HEK293 (cell line): Measurements from ENCODE around the gene SCRN3.

ENCODE experiments used
- CTCF ChIA-PET: fragments of 350-600 bp; formaldehyde crosslinking; extraction: SDS; loops from one replicate; lab custom pipeline; 2021; ENCODE audit warnings: antibody characterized with exemption; lab: Yijun Ruan, JAX
- POLR2A ChIA-PET: fragments of 300-600 bp; formaldehyde crosslinking; extraction: SDS; loops from one replicate; lab custom pipeline; 2020; ENCODE audit warnings: antibody characterized with exemption, inconsistent platforms; lab: Yijun Ruan, JAX
- H3K27ac ChIP-seq: fragments of 200-500 bp; sonication (Bioruptor generic); 2 replicates; pipeline ENCODE4 v1.5.1; 2014; ENCODE audit warnings: low read depth, low read length, control low read depth, inconsistent platforms; ENCODE audit errors: extremely low read depth
- H3K36me3 ChIP-seq, 2 experiments: fragments of 200-500 bp in 1 of 2; sonication (Bioruptor generic) in 1 of 2; 1 replicate in 1 of 2; 2 replicates in 1 of 2; pipeline ENCODE4 v1.5.1; 2014 to 2017; ENCODE audit warnings: inconsistent platforms in 2 of 2, low read length in 2 of 2; ENCODE audit not compliant: control insufficient read depth in 2 of 2, insufficient read depth in 1 of 2
- H3K4me1 ChIP-seq: fragments of 200-500 bp; sonication (Bioruptor generic); 2 replicates; pipeline ENCODE4 v1.5.1; 2014; ENCODE audit warnings: mild to moderate bottlenecking, low read length, inconsistent platforms; ENCODE audit not compliant: control insufficient read depth, insufficient read depth
- H3K4me3 ChIP-seq: 2 replicates; pipeline ENCODE4 v1.5.1; 2011; ENCODE audit warnings: low read depth, mild to moderate bottlenecking, control low read depth, low read length, moderate library complexity
- H3K9me3 ChIP-seq: fragments of 200-500 bp; sonication (Bioruptor generic); 2 replicates; pipeline ENCODE4 v1.5.1; 2014; ENCODE audit warnings: low read depth, low read length, inconsistent platforms; ENCODE audit not compliant: control insufficient read depth, insufficient read depth
- BCL11A ChIP-seq: fragments of 450-650 bp; formaldehyde crosslinking; IDR thresholded peaks from 2 replicates; pipeline ENCODE4 v1.5.1; 2016; ENCODE audit warnings: low read depth, missing biosample characterization, missing genetic modification characterization
- EGR2 ChIP-seq: fragments of 450-650 bp; formaldehyde crosslinking; IDR thresholded peaks from 2 replicates; pipeline ENCODE4 v1.5.1; 2016; ENCODE audit warnings: low read depth, missing biosample characterization, missing genetic modification characterization
- KLF16 ChIP-seq: fragments of 450-650 bp; formaldehyde crosslinking; IDR thresholded peaks from 2 replicates; pipeline ENCODE4 v1.5.1; 2017; ENCODE audit warnings: missing biosample characterization, missing genetic modification characterization
- KLF7 ChIP-seq: fragments of 450-650 bp; formaldehyde crosslinking; IDR thresholded peaks from 2 replicates; pipeline ENCODE4 v1.5.1; 2016; ENCODE audit warnings: missing biosample characterization, missing genetic modification characterization, borderline replicate concordance
- OVOL3 ChIP-seq: fragments of 450-650 bp; formaldehyde crosslinking; IDR thresholded peaks from 2 replicates; pipeline ENCODE4 v1.5.1; 2016; ENCODE audit warnings: missing biosample characterization, missing genetic modification characterization
- TSHZ1 ChIP-seq: fragments of 450-650 bp; formaldehyde crosslinking; IDR thresholded peaks from 2 replicates; pipeline ENCODE4 v1.5.1; 2016; ENCODE audit warnings: missing biosample characterization, missing genetic modification characterization, borderline replicate concordance
- ZBTB11 ChIP-seq: fragments of 450-650 bp; formaldehyde crosslinking; conservative IDR thresholded peaks from 2 replicates; pipeline ENCODE4 v1.5.1; 2016; ENCODE audit warnings: low read depth, missing biosample characterization, missing genetic modification characterization
- ZBTB26 ChIP-seq: fragments of 450-650 bp; formaldehyde crosslinking; optimal IDR thresholded peaks from 2 replicates; pipeline ENCODE3; 2016; ENCODE audit warnings: missing biosample characterization, mild to moderate bottlenecking, missing genetic modification characterization
- ZBTB48 ChIP-seq: fragments of 450-650 bp; formaldehyde crosslinking; IDR thresholded peaks from 2 replicates; pipeline ENCODE4 v1.5.1; 2016; ENCODE audit warnings: missing biosample characterization, missing genetic modification characterization
- ZFP3 ChIP-seq: fragments of 450-650 bp; formaldehyde crosslinking; IDR thresholded peaks from 2 replicates; pipeline ENCODE4 v1.5.1; 2016; ENCODE audit warnings: low read depth, missing biosample characterization, missing genetic modification characterization
- ZNF133 ChIP-seq: fragments of 450-650 bp; formaldehyde crosslinking; IDR thresholded peaks from 2 replicates; pipeline ENCODE4 v1.5.1; 2016; ENCODE audit warnings: missing biosample characterization, missing genetic modification characterization
- ZNF140 ChIP-seq: fragments of 450-650 bp; formaldehyde crosslinking; IDR thresholded peaks from 2 replicates; pipeline ENCODE4 v1.5.1; 2016; ENCODE audit warnings: missing biosample characterization, missing genetic modification characterization
- ZNF214 ChIP-seq: fragments of 450-650 bp; formaldehyde crosslinking; IDR thresholded peaks from 2 replicates; pipeline ENCODE4 v1.5.1; 2017; ENCODE audit warnings: missing biosample characterization, mild to moderate bottlenecking, missing genetic modification characterization, borderline replicate concordance
- ZNF302 ChIP-seq: fragments of 450-650 bp; formaldehyde crosslinking; IDR thresholded peaks from 2 replicates; pipeline ENCODE4 v1.5.1; 2016; ENCODE audit warnings: missing biosample characterization, missing genetic modification characterization, low read depth
- ZNF37A ChIP-seq: fragments of 450-650 bp; IDR thresholded peaks from 2 replicates; pipeline ENCODE4 v1.5.1; 2018; ENCODE audit warnings: missing biosample characterization, missing genetic modification characterization
- ZNF391 ChIP-seq: fragments of 450-650 bp; formaldehyde crosslinking; IDR thresholded peaks from 2 replicates; pipeline ENCODE4 v1.5.1; 2016; ENCODE audit warnings: low read depth, missing biosample characterization, missing genetic modification characterization, borderline replicate concordance
- ZNF501 ChIP-seq: fragments of 450-650 bp; formaldehyde crosslinking; IDR thresholded peaks from 2 replicates; pipeline ENCODE4 v1.5.1; 2016; ENCODE audit warnings: missing biosample characterization, missing genetic modification characterization
- ZNF518A ChIP-seq: fragments of 450-650 bp; formaldehyde crosslinking; conservative IDR thresholded peaks from 2 replicates; pipeline ENCODE4 v1.5.1; 2016; ENCODE audit warnings: low read depth, missing biosample characterization, missing genetic modification characterization
- ZNF555 ChIP-seq: fragments of 450-650 bp; formaldehyde crosslinking; conservative IDR thresholded peaks from 2 replicates; pipeline ENCODE4 v1.5.1; 2017; ENCODE audit warnings: missing biosample characterization, mild to moderate bottlenecking, missing genetic modification characterization, inconsistent platforms
- ZNF561 ChIP-seq: fragments of 450-650 bp; IDR thresholded peaks from 2 replicates; pipeline ENCODE4 v1.5.1; 2018; ENCODE audit warnings: missing biosample characterization, missing genetic modification characterization, borderline replicate concordance
- ZNF785 ChIP-seq: fragments of 450-650 bp; formaldehyde crosslinking; IDR thresholded peaks from 2 replicates; pipeline ENCODE4 v1.5.1; 2016; ENCODE audit warnings: missing biosample characterization, missing genetic modification characterization

Gene SCRN3

GRCh38 chr2:174376967-174377366, 18.6 kb upstream of the SCRN3 start (continued):
- TF ChIP-seq ZNF555: no peak
- TF ChIP-seq ZBTB11: no peak
- TF ChIP-seq ZNF561 (tag by site-specific recombination): no peak

- Histone ChIP-seq H3K4me3 (no peak overlapping the region), H3K36me3 (peaks cover 50% of the 10 kb centered on the region in 2 experiments), H3K27ac (no peak overlapping the region), H3K4me1 (no peaks in the 10 kb centered on the region), H3K9me3 (no peaks in the 10 kb centered on the region)
- TF ChIP-seq ZNF302 (tag by site-specific recombination) (no peak), ZNF140 (peak; percentile 83)
- CTCF ChIA-PET: no interaction called here
- POLR2A ChIA-PET: interaction anchor here (0.6 kb wide), 1 partner anchor 939 kb away, joined by 3 read pairs; no protein-coding TSS in a partner anchor
These were observed 11.7 kb upstream of the SCRN3 start for GRCh38 chr2:174383796-174384195.

GRCh38 chr2:174385201-174385600, 10.3 kb upstream of the SCRN3 start:
- no peak overlapping the region for H3K27ac ChIP-seq
- peaks cover 41 to 49% of the 10 kb centered on the region in 2 experiments for H3K36me3 ChIP-seq
- POLR2A ChIA-PET: no interaction called here
- H3K4me1 ChIP-seq: no peaks in the 10 kb centered on the region
- no peaks in the 10 kb centered on the region for H3K9me3 ChIP-seq
- CTCF ChIA-PET: no interaction called here
- TF ChIP-seq ZNF133 (no peak), ZNF785 (tag by site-specific recombination) (no peak), ZNF518A (tag by site-specific recombination) (no peak), ZBTB48 (tag by site-specific recombination) (no peak), KLF16 (tag by site-specific recombination) (no peak), OVOL3 (tag by site-specific recombination) (no peak), ZFP3 (tag by site-specific recombination) (no peak), ZNF501 (no peak), BCL11A (tag by site-specific recombination) (no peak), ZNF37A (tag by site-specific recombination) (no peak), TSHZ1 (tag by site-specific recombination) (no peak), ZNF214 (tag by site-specific recombination) (no peak), ZNF391 (no peak), ZBTB26 (tag by site-specific recombination) (no peak), KLF7 (tag by site-specific recombination) (no peak), EGR2 (no peak)
- no peak overlapping the region for H3K4me3 ChIP-seq
